ENCODE data around the gene ESR1.
"Not testable (repeated sequence)": the region's sequence is repeated elsewhere in the genome, so short reads cannot be mapped to it uniquely, and the experiment has no call there.

Gene ESR1

GRCh38 chr6:151899796-151900195, 92.3 kb downstream of the ESR1 start:
- not testable (repeated sequence) for DNase-seq

GRCh38 chr6:151900256-151900655, 92.8 kb downstream of the ESR1 start:
- DNase-seq = no peak

GRCh38 chr6:151901009-151901411, 93.5 kb downstream of the ESR1 start:
- DNase-seq = no peak

- no peak for DNase-seq
These were observed 97.1 kb downstream of the ESR1 start for GRCh38 chr6:151904631-151905030.

- DNase-seq = no peak
These were observed 97.6 kb downstream of the ESR1 start for GRCh38 chr6:151905072-151905471.

GRCh38 chr6:151905854-151906253, 98.4 kb downstream of the ESR1 start:
- DNase-seq = no peak

- DNase-seq = no peak
These were observed 103.9 kb downstream of the ESR1 start for GRCh38 chr6:151911401-151911800.

GRCh38 chr6:151914484-151914883, 107.0 kb downstream of the ESR1 start:
- DNase-seq = no peak

- no peak for DNase-seq
These were observed 108.6 kb downstream of the ESR1 start for GRCh38 chr6:151916075-151916474.

- DNase-seq = no peak
These were observed 109.2 kb downstream of the ESR1 start for GRCh38 chr6:151916680-151917164.

GRCh38 chr6:151917531-151918329, 110.2 kb downstream of the ESR1 start:
- DNase-seq = no peak

- no peak for DNase-seq
These were observed 132.8 kb downstream of the ESR1 start for GRCh38 chr6:151940307-151940706.

GRCh38 chr6:151948002-151948743, 140.7 kb downstream of the ESR1 start:
- no peak for DNase-seq

GRCh38 chr6:151958332-151958731, 150.8 kb downstream of the ESR1 start:
- DNase-seq = no peak

- DNase-seq = no peak
These were observed 151.6 kb downstream of the ESR1 start for GRCh38 chr6:151959086-151959485.

- DNase-seq = no peak
These were observed 154.3 kb downstream of the ESR1 start for GRCh38 chr6:151961809-151962208.

GRCh38 chr6:151962246-151962846, 154.9 kb downstream of the ESR1 start:
- DNase-seq = no peak

- DNase-seq = no peak
These were observed 155.5 kb downstream of the ESR1 start for GRCh38 chr6:151963001-151963400.

GRCh38 chr6:151964412-151964811, 156.9 kb downstream of the ESR1 start:
- DNase-seq = not testable (repeated sequence)

GRCh38 chr6:151974061-151974617, 166.7 kb downstream of the ESR1 start:
- DNase-seq = no peak

- no peak for DNase-seq
These were observed 168.3 kb downstream of the ESR1 start for GRCh38 chr6:151975795-151976194.

GRCh38 chr6:151988199-151988598, 180.7 kb downstream of the ESR1 start:
- not testable (repeated sequence) for DNase-seq

- no peak for DNase-seq
These were observed 184.6 kb downstream of the ESR1 start for GRCh38 chr6:151992091-151992490.

All from NCI-H69 (cell line).